GM18511 (cell line): Measurements from ENCODE around the gene IGSF23.

Experiments used
- ATAC-seq: cut with Tn5 transposase; IDR thresholded peaks from one replicate; pipeline ENCODE4 v1.9.1; 2021; ENCODE audit warnings: mild to moderate bottlenecking, moderate library complexity; ENCODE audit not compliant: unreplicated experiment

The IGSF23 gene

GRCh38 chr19:44613295-44614178 lies at the start of gene IGSF23:
Gene IGSF23, plus strand, starts transcription at chr19:44613563. Its CDS starts 83 bp downstream, at chr19:44613646.
- ATAC-seq, result no peak

- no peak for ATAC-seq
Observed at GRCh38 chr19:44566984-44567383, 46.4 kb upstream of the IGSF23 start.

GRCh38 chr19:44567745-44568144 lies 45.6 kb upstream of the IGSF23 start:
- no peak for ATAC-seq

GRCh38 chr19:44570603-44570983 lies 42.8 kb upstream of the IGSF23 start:
- ATAC-seq, result no peak

GRCh38 chr19:44570984-44571684 lies 42.2 kb upstream of the IGSF23 start:
- no peak for ATAC-seq

- ATAC-seq, result no peak
Observed at GRCh38 chr19:44571830-44572580, 41.4 kb upstream of the IGSF23 start.

GRCh38 chr19:44572581-44572900 lies 40.8 kb upstream of the IGSF23 start:
- ATAC-seq, result no peak

- ATAC-seq, result no peak
Observed at GRCh38 chr19:44573183-44573582, 40.2 kb upstream of the IGSF23 start.

GRCh38 chr19:44573627-44574026 lies 39.7 kb upstream of the IGSF23 start:
- ATAC-seq, result no peak

- ATAC-seq, result no peak
Observed at GRCh38 chr19:44574186-44574950, 39.0 kb upstream of the IGSF23 start.

- ATAC-seq, result no peak
Observed at GRCh38 chr19:44575116-44575700, 38.2 kb upstream of the IGSF23 start.

GRCh38 chr19:44576843-44577565 lies 36.4 kb upstream of the IGSF23 start:
- no peak for ATAC-seq

- ATAC-seq, result no peak
Observed at GRCh38 chr19:44577566-44577874, 35.8 kb upstream of the IGSF23 start.

GRCh38 chr19:44579663-44580365 lies 33.5 kb upstream of the IGSF23 start:
- no peak for ATAC-seq

- no peak for ATAC-seq
Observed at GRCh38 chr19:44580366-44580895, 32.9 kb upstream of the IGSF23 start.

GRCh38 chr19:44581288-44581687 lies 32.1 kb upstream of the IGSF23 start:
- no peak for ATAC-seq

GRCh38 chr19:44582581-44583265 lies 30.6 kb upstream of the IGSF23 start:
- ATAC-seq, result no peak

- no peak for ATAC-seq
Observed at GRCh38 chr19:44585371-44586133, 27.8 kb upstream of the IGSF23 start.
